GM21619 (cell line): Measurements from ENCODE around the gene CACNA2D1.

Experiments
- ATAC-seq: cut with Tn5 transposase; IDR thresholded peaks from one replicate; pipeline ENCODE4 v1.9.1; 2021; ENCODE audit not compliant: unreplicated experiment

Gene CACNA2D1

DNA sequence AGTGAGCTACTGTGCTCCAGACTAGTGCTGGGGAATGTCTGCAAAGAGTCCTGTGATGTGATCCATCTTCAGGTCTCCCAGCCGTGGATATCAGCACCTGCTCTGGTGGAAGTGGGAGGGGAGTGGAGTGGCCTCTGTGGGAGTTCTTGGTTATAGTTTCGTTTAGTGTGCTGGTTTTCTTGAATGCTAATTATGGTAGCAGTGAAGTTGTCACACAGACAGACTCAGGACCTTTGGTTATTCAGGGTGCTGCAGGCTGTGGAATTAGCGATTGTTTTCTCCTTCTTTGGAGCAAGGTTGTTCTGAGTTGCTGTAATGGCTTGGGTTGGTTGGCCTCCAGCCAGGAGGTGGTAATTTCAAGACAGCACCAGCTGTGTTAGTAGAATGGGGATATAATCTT is 541.0 kb downstream of the CACNA2D1 start:
- no peak for ATAC-seq
